Measurements from ENCODE around the gene MC5R. TPM values are rescaled to one million over a fixed set of nuclear protein-coding genes. Genes with fewer than 3 reads are reported as not detected.

The MC5R gene
- total RNA-seq, 1 experiment from 2014 or later = not detected

- Histone ChIP-seq H3K18ac (ENCODE audit: insufficient read length, low read depth, low read length) (no peak overlapping the region), H3K27ac (ENCODE audit: insufficient read length, low read depth, low read length) (no peak overlapping the region), H3K14ac (ENCODE audit: insufficient read depth, low read length) (no peak overlapping the region), H3K79me1 (ENCODE audit: insufficient read depth, low read depth, low read length, poor library complexity, severe bottlenecking) (no peaks in the 10 kb centered on the region), H3K4ac (ENCODE audit: low read depth, low read length) (no peak overlapping the region), H2BK15ac (ENCODE audit: low read depth, low read length) (no peak overlapping the region), H3K23ac (ENCODE audit: insufficient read length, low read depth, low read length) (no peak overlapping the region), H3K79me2 (ENCODE audit: insufficient read depth, low read length) (no peaks in the 10 kb centered on the region), H3K4me1 (ENCODE audit: insufficient read depth, low read length) (no peaks in the 10 kb centered on the region), H2BK5ac (ENCODE audit: insufficient read length, low read length) (no peak overlapping the region), H4K5ac (ENCODE audit: insufficient read length, low read depth, low read length) (no peak overlapping the region), H3K23me2 (ENCODE audit: insufficient read length, low read depth, low read length, poor library complexity, severe bottlenecking) (peaks cover 6% of the 10 kb centered on the region), H3K27me3 (ENCODE audit: insufficient read depth, low read length) (peaks cover 8% of the 10 kb centered on the region; the same call in 1 of the 2 replicates), H2BK12ac (ENCODE audit: insufficient read length, low read depth, low read length) (no peak overlapping the region), H2BK120ac (ENCODE audit: low read depth, low read length, poor library complexity, severe bottlenecking) (no peak overlapping the region), H4K8ac (replicated peaks; ENCODE audit: insufficient read length, low read depth, low read length) (no peak overlapping the region), H3K9ac (ENCODE audit: extremely low read depth, insufficient read length, low read length) (no peak overlapping the region), H3K56ac (ENCODE audit: insufficient read length, low read depth, low read length) (no peak overlapping the region), H3T11ph (ENCODE audit: low read length) (no peak overlapping the region), H2AK5ac (ENCODE audit: insufficient read length, low read length) (no peak overlapping the region), H2BK20ac (ENCODE audit: low read depth, low read length, poor library complexity, severe bottlenecking) (no peak overlapping the region), H2AFZ (ENCODE audit: low read length) (no peak overlapping the region), H3K9me3 (ENCODE audit: control insufficient read depth, low read depth, low read length) (no peaks in the 10 kb centered on the region), H4K20me1 (ENCODE audit: control insufficient read depth, insufficient read depth, insufficient read length) (no peaks in the 10 kb centered on the region), H3K4me2 (ENCODE audit: insufficient read depth, insufficient read length, low read length) (no peak overlapping the region), H4K91ac (ENCODE audit: insufficient read length, low read depth, low read length) (no peak overlapping the region)
- Mint-ChIP-seq H3K36me3 (ENCODE audit: insufficient read depth in 1 of 3, low read depth in 3 of 3) (no peaks in the 10 kb centered on the region; a peak in 1 of 7 replicates), H3K27me3 (ENCODE audit: low read depth) (peaks cover 48% of the 10 kb centered on the region), H3K4me3 (no peak overlapping the region), H3K9me3 (0 out of 5 replicates have a peak, but pooled peaks cover 0 to 1% of the 10 kb centered on the region in 2 experiments), H3K4me1 (peaks cover 13 to 14% of the 10 kb centered on the region in 2 experiments), H3K27ac (no peak overlapping the region)
- TF ChIP-seq CTCF (conservative IDR thresholded peaks at IDR 0.05) = no peak
- no peak for DNase-seq
- WGBS (ENCODE audit: extremely low coverage, insufficient read length, low lambda C conversion rate) = no CpG with 5 or more reads among the region's 13 CpGs
These were observed 47.8 kb downstream of the MC5R start for GRCh38 chr18:13871701-13872100.

All from H9 (cell line).